DOHH2 (cell line): ENCODE results near the gene RNF169.

Experiments
- H3F3A ChIP-seq: fragments of 200-600 bp; sonication (generic), shearing (Covaris generic); 2 replicates; pipeline ENCODE4 v1.6.0; 2016; ENCODE audit warnings: antibody characterized with exemption, mild to moderate bottlenecking; ENCODE audit not compliant: control insufficient read depth, insufficient read depth
- H3K27ac ChIP-seq: fragments of 200-600 bp; sonication (generic); 2 replicates; pipeline ENCODE4 v1.5.1; 2014; ENCODE audit warnings: low read depth, mild to moderate bottlenecking, low read length, moderate library complexity
- H3K27me3 ChIP-seq: fragments of 200-600 bp; sonication (generic); 2 replicates; pipeline ENCODE4 v1.6.1; 2014; ENCODE audit warnings: mild to moderate bottlenecking, low read length, mixed read lengths; ENCODE audit not compliant: control insufficient read depth
- H3K36me3 ChIP-seq: fragments of 200-600 bp; sonication (generic); 2 replicates; pipeline ENCODE4 v1.6.1; 2014; ENCODE audit warnings: mild to moderate bottlenecking, low read length, moderate library complexity, mixed read lengths; ENCODE audit not compliant: control insufficient read depth
- H3K4me1 ChIP-seq: fragments of 200-600 bp; sonication (generic); 2 replicates; pipeline ENCODE4 v1.6.1; 2014; ENCODE audit warnings: mild to moderate bottlenecking, low read length, mixed read lengths; ENCODE audit not compliant: control insufficient read depth
- H3K4me2 ChIP-seq: fragments of 200-600 bp; sonication (generic); 2 replicates; pipeline ENCODE4 v1.6.0; 2014; ENCODE audit warnings: mild to moderate bottlenecking, low read length, moderate library complexity
- H3K4me3 ChIP-seq: fragments of 200-600 bp; sonication (generic); 2 replicates; pipeline ENCODE4 v1.5.1; 2014; ENCODE audit warnings: mild to moderate bottlenecking, low read length, mixed read lengths
- H3K79me2 ChIP-seq: fragments of 200-600 bp; sonication (generic); 2 replicates; pipeline ENCODE4 v1.6.1; 2014; ENCODE audit warnings: mild to moderate bottlenecking, low read length, mixed read lengths; ENCODE audit not compliant: control insufficient read depth
- H3K9me2 ChIP-seq: fragments of 200-600 bp; sonication (generic); replicated peaks from 2 replicates; pipeline ENCODE4 v1.6.1; 2014; ENCODE audit warnings: mild to moderate bottlenecking, low read length, mixed read lengths; ENCODE audit not compliant: control insufficient read depth
- H3K9me3 ChIP-seq: fragments of 200-600 bp; sonication (generic); 2 replicates; pipeline ENCODE4 v1.6.1; 2014; ENCODE audit warnings: antibody characterized with exemption, low read length, mixed read lengths; ENCODE audit not compliant: control insufficient read depth, insufficient read depth
- H4K20me1 ChIP-seq: fragments of 200-600 bp; sonication (generic); 2 replicates; pipeline ENCODE4 v1.6.0; 2014; ENCODE audit warnings: low read depth, mild to moderate bottlenecking, antibody characterized with exemption, low read length, moderate library complexity; ENCODE audit not compliant: control insufficient read depth, insufficient read depth
- EZH2phosphoT487 ChIP-seq: fragments of 200-600 bp; sonication (generic); IDR thresholded peaks from 2 replicates; pipeline ENCODE4 v1.6.1; 2017; ENCODE audit warnings: borderline replicate concordance, mild to moderate bottlenecking, antibody characterized with exemption, low read length, moderate library complexity, mixed read lengths
- TF ChIP-seq, protein P1 (sequence below): fragments of 200-600 bp; sonication (generic); IDR thresholded peaks from one replicate; pipeline ENCODE4 v1.5.1; 2014; ENCODE audit warnings: antibody characterized with exemption, mild to moderate bottlenecking, low read depth, low read length; ENCODE audit not compliant: poor library complexity, severe bottlenecking

Gene RNF169

DNA sequence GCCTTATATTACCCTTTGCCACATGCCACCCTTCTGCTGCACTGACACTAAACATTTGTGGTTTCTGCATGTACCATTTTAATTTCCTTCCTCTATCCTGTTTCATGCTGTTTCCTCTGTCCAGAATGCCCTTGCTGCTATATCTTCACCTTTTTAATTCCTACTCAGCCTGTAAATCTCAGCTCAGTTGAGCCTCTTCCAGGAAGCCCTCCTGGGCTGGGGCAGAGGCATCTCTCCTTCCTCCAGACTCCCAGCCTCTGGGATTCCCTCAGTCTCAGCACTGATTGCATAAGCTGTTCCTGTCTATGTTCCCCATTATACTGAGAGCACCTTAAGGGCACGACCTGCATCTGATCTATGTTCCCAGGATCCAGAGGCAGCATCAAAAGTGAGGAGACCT is 98.7 kb downstream of the RNF169 start:
- H3K79me2 ChIP-seq = no peaks in the 10 kb centered on the region
- H4K20me1 ChIP-seq = no peaks in the 10 kb centered on the region
- no peak overlapping the region for H3K27ac ChIP-seq
- H3K4me2 ChIP-seq = no peak overlapping the region
- H3K4me1 ChIP-seq = no peaks in the 10 kb centered on the region
- H3K27me3 ChIP-seq = no peaks in the 10 kb centered on the region
- H3F3A ChIP-seq = peaks cover 4% of the 10 kb centered on the region; the same call in 1 of the 2 replicates
- no peaks in the 10 kb centered on the region for H3K9me3 ChIP-seq
- TF ChIP-seq EZH2phosphoT487 = no peak
- TF ChIP-seq, protein P1, sequence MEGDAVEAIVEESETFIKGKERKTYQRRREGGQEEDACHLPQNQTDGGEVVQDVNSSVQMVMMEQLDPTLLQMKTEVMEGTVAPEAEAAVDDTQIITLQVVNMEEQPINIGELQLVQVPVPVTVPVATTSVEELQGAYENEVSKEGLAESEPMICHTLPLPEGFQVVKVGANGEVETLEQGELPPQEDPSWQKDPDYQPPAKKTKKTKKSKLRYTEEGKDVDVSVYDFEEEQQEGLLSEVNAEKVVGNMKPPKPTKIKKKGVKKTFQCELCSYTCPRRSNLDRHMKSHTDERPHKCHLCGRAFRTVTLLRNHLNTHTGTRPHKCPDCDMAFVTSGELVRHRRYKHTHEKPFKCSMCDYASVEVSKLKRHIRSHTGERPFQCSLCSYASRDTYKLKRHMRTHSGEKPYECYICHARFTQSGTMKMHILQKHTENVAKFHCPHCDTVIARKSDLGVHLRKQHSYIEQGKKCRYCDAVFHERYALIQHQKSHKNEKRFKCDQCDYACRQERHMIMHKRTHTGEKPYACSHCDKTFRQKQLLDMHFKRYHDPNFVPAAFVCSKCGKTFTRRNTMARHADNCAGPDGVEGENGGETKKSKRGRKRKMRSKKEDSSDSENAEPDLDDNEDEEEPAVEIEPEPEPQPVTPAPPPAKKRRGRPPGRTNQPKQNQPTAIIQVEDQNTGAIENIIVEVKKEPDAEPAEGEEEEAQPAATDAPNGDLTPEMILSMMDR = no peak
- H3K36me3 ChIP-seq = peaks cover 92% of the 10 kb centered on the region
- H3K4me3 ChIP-seq = no peak overlapping the region
- no peaks in the 10 kb centered on the region for H3K9me2 ChIP-seq

DNA sequence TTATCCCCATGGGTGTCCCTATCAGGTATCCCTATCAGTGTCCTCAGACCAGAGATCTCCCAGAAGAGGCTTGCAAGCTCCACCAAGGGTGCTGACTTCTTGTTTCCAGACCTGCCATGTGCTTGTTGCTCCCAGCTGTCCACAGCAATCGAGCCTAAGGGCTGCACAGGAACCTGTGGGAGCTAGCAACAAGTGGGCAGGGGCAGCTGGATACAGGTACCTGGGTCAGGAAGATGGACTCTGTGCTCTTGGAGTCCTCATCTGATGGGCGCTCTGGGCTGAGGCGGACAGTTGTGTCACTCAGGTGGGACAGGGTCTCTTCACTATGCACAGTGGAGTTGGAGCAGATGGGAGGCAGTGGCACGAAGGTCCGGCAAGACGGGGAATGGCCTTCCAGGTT is 99.2 kb downstream of the RNF169 start:
- TF ChIP-seq, protein P1 = no peak
- no peak for TF ChIP-seq EZH2phosphoT487
- peaks cover 4% of the 10 kb centered on the region; the same call in 1 of the 2 replicates for H3F3A ChIP-seq
- H3K36me3 ChIP-seq = peaks cover 91% of the 10 kb centered on the region
- no peak overlapping the region for H3K4me2 ChIP-seq
- no peak overlapping the region for H3K27ac ChIP-seq
- no peaks in the 10 kb centered on the region for H4K20me1 ChIP-seq
- no peaks in the 10 kb centered on the region for H3K9me3 ChIP-seq
- no peaks in the 10 kb centered on the region for H3K79me2 ChIP-seq
- H3K27me3 ChIP-seq = no peaks in the 10 kb centered on the region
- H3K4me3 ChIP-seq = no peak overlapping the region
- no peaks in the 10 kb centered on the region for H3K9me2 ChIP-seq
- no peaks in the 10 kb centered on the region for H3K4me1 ChIP-seq

DNA sequence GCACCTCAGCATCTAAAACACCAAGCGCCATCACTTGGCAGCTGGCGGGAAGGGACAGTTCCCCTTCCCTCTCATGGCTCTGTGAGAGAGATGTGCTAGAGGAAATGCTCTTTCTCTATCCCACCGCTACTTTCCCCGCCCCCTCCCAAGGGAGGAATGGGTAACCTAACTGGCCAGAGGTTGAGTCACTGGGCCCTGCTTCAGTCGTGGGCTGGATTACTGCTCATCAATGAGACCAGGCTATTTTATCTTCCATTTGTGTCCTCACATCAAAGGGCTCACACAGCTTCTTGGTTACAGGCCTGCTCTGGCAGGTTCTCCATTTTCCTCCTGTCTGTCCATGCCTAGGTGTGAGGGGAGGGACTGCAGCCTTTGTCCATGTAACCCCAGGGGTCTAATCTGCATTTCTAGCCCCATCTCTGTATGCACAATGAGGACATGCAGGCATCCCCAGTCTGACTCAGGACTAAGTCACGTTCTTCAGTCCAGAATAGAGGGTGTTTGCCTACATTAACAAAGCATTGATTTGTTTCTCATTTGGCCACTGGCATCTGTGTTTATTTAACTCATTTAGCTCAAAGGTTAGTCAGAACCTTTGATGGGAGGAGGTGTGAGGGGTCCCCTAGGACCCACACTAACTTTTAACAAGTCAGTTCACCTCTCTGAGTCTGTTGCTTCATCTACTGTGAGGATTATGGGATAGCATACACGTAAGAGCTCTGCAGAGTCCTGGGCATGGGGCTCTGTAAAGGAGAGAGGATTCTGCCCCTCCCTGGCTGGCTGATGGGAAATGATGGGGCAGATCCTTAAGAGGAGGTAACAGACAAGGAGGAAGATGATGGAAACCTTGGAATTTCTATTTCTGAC is 101.1 kb downstream of the RNF169 start:
- peaks cover 83% of the 10 kb centered on the region for H3K36me3 ChIP-seq
- H3K4me2 ChIP-seq = no peak overlapping the region
- no peak overlapping the region for H3K27ac ChIP-seq

More for the DNA sequence above, 101.1 kb downstream of the RNF169 start:
- H3K9me2 ChIP-seq = no peaks in the 10 kb centered on the region
- no peaks in the 10 kb centered on the region for H3K79me2 ChIP-seq
- no peaks in the 10 kb centered on the region for H4K20me1 ChIP-seq
- H3F3A ChIP-seq = peaks cover 4% of the 10 kb centered on the region; the same call in 1 of the 2 replicates
- H3K4me3 ChIP-seq = no peak overlapping the region
- TF ChIP-seq EZH2phosphoT487 = no peak
- TF ChIP-seq, protein P1 = no peak
- H3K9me3 ChIP-seq = no peaks in the 10 kb centered on the region
- H3K4me1 ChIP-seq = no peaks in the 10 kb centered on the region
- no peaks in the 10 kb centered on the region for H3K27me3 ChIP-seq
